Measurements from ENCODE around the gene SLC25A12.

The SLC25A12 gene

GRCh38 chr2:171889333-171889732 is 4.7 kb downstream of the SLC25A12 start:
- FAIRE-seq, result no peak

GRCh38 chr2:171883275-171883893 is 10.7 kb downstream of the SLC25A12 start:
- FAIRE-seq, result no peak

GRCh38 chr2:171882089-171882769 is 11.8 kb downstream of the SLC25A12 start:
- FAIRE-seq, result no peak

GRCh38 chr2:171880774-171881173 is 13.3 kb downstream of the SLC25A12 start:
- no peak for FAIRE-seq

- no peak for FAIRE-seq
These were observed 14.2 kb downstream of the SLC25A12 start for GRCh38 chr2:171879865-171880264.

- no peak for FAIRE-seq
These were observed 15.5 kb downstream of the SLC25A12 start for GRCh38 chr2:171878481-171878993.

GRCh38 chr2:171874963-171875362 is 19.1 kb downstream of the SLC25A12 start:
- FAIRE-seq, result no peak

- no peak for FAIRE-seq
These were observed 19.5 kb downstream of the SLC25A12 start for GRCh38 chr2:171874517-171874916.

GRCh38 chr2:171864357-171864985 is 29.6 kb downstream of the SLC25A12 start:
- FAIRE-seq, result no peak

- no peak for FAIRE-seq
These were observed 31.5 kb downstream of the SLC25A12 start for GRCh38 chr2:171862501-171862900.

- FAIRE-seq, result no peak
These were observed 35.6 kb downstream of the SLC25A12 start for GRCh38 chr2:171858397-171858958.

GRCh38 chr2:171855401-171855800 is 38.6 kb downstream of the SLC25A12 start:
- FAIRE-seq, result no peak

- FAIRE-seq, result no peak
These were observed 41.6 kb downstream of the SLC25A12 start for GRCh38 chr2:171852366-171852888.

GRCh38 chr2:171847627-171848026 is 46.4 kb downstream of the SLC25A12 start:
- no peak for FAIRE-seq

GRCh38 chr2:171846894-171847293 is 47.1 kb downstream of the SLC25A12 start:
- peak; percentile 18 for FAIRE-seq

GRCh38 chr2:171841996-171842395 is 52.0 kb downstream of the SLC25A12 start:
- FAIRE-seq, result no peak

- FAIRE-seq, result no peak
These were observed 56.3 kb downstream of the SLC25A12 start for GRCh38 chr2:171837736-171838135.

- no peak for FAIRE-seq
These were observed 57.7 kb downstream of the SLC25A12 start for GRCh38 chr2:171836146-171836910.

GRCh38 chr2:171835386-171835785 is 58.7 kb downstream of the SLC25A12 start:
- no peak for FAIRE-seq

- FAIRE-seq, result no peak
These were observed 59.8 kb downstream of the SLC25A12 start for GRCh38 chr2:171834286-171834685.

- FAIRE-seq, result no peak
These were observed 61.6 kb downstream of the SLC25A12 start for GRCh38 chr2:171832489-171832888.

- FAIRE-seq, result no peak
These were observed 64.0 kb downstream of the SLC25A12 start for GRCh38 chr2:171830039-171830438.
